KOPT-K1 (cell line): Measurements from ENCODE around the gene CDC14A.

Experiments
- H3K27ac ChIP-seq: fragments of 200-600 bp; sonication (generic); 2 replicates; pipeline ENCODE4 v1.5.1; 2016; ENCODE audit warnings: antibody characterized with exemption, mild to moderate bottlenecking, low read depth, low read length; ENCODE audit not compliant: poor library complexity, severe bottlenecking
- H3K36me3 ChIP-seq: fragments of 200-600 bp; sonication (generic); 2 replicates; pipeline ENCODE4 v1.5.1; 2017; ENCODE audit warnings: antibody characterized with exemption, mild to moderate bottlenecking, low read length, moderate library complexity; ENCODE audit not compliant: insufficient read depth
- H3K9me3 ChIP-seq: fragments of 200-600 bp; sonication (generic); 2 replicates; pipeline ENCODE4 v1.5.1; 2017; ENCODE audit warnings: antibody characterized with exemption, low read length, mild to moderate bottlenecking; ENCODE audit not compliant: insufficient read depth, poor library complexity, severe bottlenecking

Gene CDC14A

GRCh38 chr1:100517515-100517914 lies 165.2 kb downstream of the CDC14A start:
- 0 out of 2 replicates have a peak, but pooled peaks cover 4% of the 10 kb centered on the region for H3K36me3 ChIP-seq
- H3K9me3 ChIP-seq = no peaks in the 10 kb centered on the region
- no peak overlapping the region for H3K27ac ChIP-seq

- H3K36me3 ChIP-seq = 0 out of 2 replicates have a peak, but pooled peaks cover 4% of the 10 kb centered on the region
- H3K27ac ChIP-seq = no peak overlapping the region
- H3K9me3 ChIP-seq = no peaks in the 10 kb centered on the region
Observed at GRCh38 chr1:100518023-100518422, 165.7 kb downstream of the CDC14A start.

- H3K36me3 ChIP-seq = no peaks in the 10 kb centered on the region
- no peak overlapping the region for H3K27ac ChIP-seq
- no peaks in the 10 kb centered on the region for H3K9me3 ChIP-seq
Observed at GRCh38 chr1:100523038-100523652, 170.8 kb downstream of the CDC14A start.

GRCh38 chr1:100524355-100524754 lies 172.0 kb downstream of the CDC14A start:
- Histone ChIP-seq H3K27ac (no peak overlapping the region), H3K9me3 (no peaks in the 10 kb centered on the region), H3K36me3 (no peaks in the 10 kb centered on the region)

GRCh38 chr1:100526894-100527293 lies 174.6 kb downstream of the CDC14A start:
- H3K9me3 ChIP-seq = no peaks in the 10 kb centered on the region
- no peak overlapping the region for H3K27ac ChIP-seq
- H3K36me3 ChIP-seq = no peaks in the 10 kb centered on the region

- no peaks in the 10 kb centered on the region for H3K36me3 ChIP-seq
- no peaks in the 10 kb centered on the region for H3K9me3 ChIP-seq
- H3K27ac ChIP-seq = no peak overlapping the region
Observed at GRCh38 chr1:100528871-100529270, 176.6 kb downstream of the CDC14A start.

GRCh38 chr1:100530141-100530540 lies 177.8 kb downstream of the CDC14A start:
- no peaks in the 10 kb centered on the region for H3K9me3 ChIP-seq
- H3K27ac ChIP-seq = peak overlapping the region; percentile 41
- no peaks in the 10 kb centered on the region for H3K36me3 ChIP-seq

GRCh38 chr1:100530880-100531487 lies 178.7 kb downstream of the CDC14A start:
- Histone ChIP-seq H3K36me3 (no peaks in the 10 kb centered on the region), H3K9me3 (no peaks in the 10 kb centered on the region), H3K27ac (peak overlapping the region; percentile 41)

- Histone ChIP-seq H3K36me3 (no peaks in the 10 kb centered on the region), H3K27ac (no peak overlapping the region), H3K9me3 (no peaks in the 10 kb centered on the region)
Observed at GRCh38 chr1:100532645-100533044, 180.3 kb downstream of the CDC14A start.

- no peak overlapping the region for H3K27ac ChIP-seq
- no peaks in the 10 kb centered on the region for H3K36me3 ChIP-seq
Observed at GRCh38 chr1:100535264-100535663, 183.0 kb downstream of the CDC14A start.

GRCh38 chr1:100536031-100536430 lies 183.7 kb downstream of the CDC14A start:
- no peaks in the 10 kb centered on the region for H3K36me3 ChIP-seq
- H3K9me3 ChIP-seq = no peaks in the 10 kb centered on the region

More at GRCh38 chr1:100535264-100535663, 183.0 kb downstream of the CDC14A start:
- no peaks in the 10 kb centered on the region for H3K9me3 ChIP-seq

GRCh38 chr1:100538913-100539835 lies 186.9 kb downstream of the CDC14A start:
- H3K36me3 ChIP-seq = no peaks in the 10 kb centered on the region
- H3K27ac ChIP-seq = no peak overlapping the region
- H3K9me3 ChIP-seq = no peaks in the 10 kb centered on the region

More at GRCh38 chr1:100536031-100536430, 183.7 kb downstream of the CDC14A start:
- H3K27ac ChIP-seq = no peak overlapping the region

GRCh38 chr1:100539836-100540536 lies 187.7 kb downstream of the CDC14A start:
- H3K27ac ChIP-seq = no peak overlapping the region
- no peaks in the 10 kb centered on the region for H3K36me3 ChIP-seq
- H3K9me3 ChIP-seq = no peaks in the 10 kb centered on the region

- Histone ChIP-seq H3K27ac (no peak overlapping the region), H3K36me3 (no peaks in the 10 kb centered on the region), H3K9me3 (no peaks in the 10 kb centered on the region)
Observed at GRCh38 chr1:100542285-100542684, 190.0 kb downstream of the CDC14A start.

GRCh38 chr1:100543640-100544039 lies 191.3 kb downstream of the CDC14A start:
- Histone ChIP-seq H3K27ac (no peak overlapping the region), H3K36me3 (no peaks in the 10 kb centered on the region), H3K9me3 (no peaks in the 10 kb centered on the region)
